ENCODE measurements around the gene RPGR.

RPGR gene

GRCh38 chrX:38327007-38327774 is at the start of gene RPGR:
TSS of gene RPGR (minus strand) at chrX:38327509. CDS start at chrX:38327367, 142 bp downstream.
- DNase-seq: peak; percentile 67 to 81

GRCh38 chrX:38376747-38377146 is 49.4 kb upstream of the RPGR start:
- no peak for DNase-seq

- DNase-seq: peak; percentile 1
Measured at GRCh38 chrX:38375891-38376290, 48.6 kb upstream of the RPGR start.

- DNase-seq: no peak
Measured at GRCh38 chrX:38374431-38374830, 47.1 kb upstream of the RPGR start.

DNA sequence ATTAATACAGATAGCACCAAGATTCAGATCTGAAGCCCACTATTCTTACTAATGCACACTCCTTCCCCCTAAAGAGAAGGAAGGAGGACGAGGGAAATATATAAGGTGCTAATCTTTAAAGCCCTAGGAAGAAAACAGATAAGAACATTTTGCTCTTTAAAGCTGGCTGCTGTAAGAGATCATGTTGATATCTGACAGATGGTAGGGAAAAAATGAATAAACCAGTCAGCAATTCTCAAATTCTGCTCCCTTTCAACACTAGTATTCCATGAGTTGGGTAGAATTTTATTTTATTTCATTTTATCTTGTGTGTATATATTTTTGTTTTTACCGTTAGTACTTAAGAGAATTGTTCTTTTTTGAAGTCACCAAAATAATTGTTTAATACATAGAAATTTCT is 44.3 kb upstream of the RPGR start:
- no peak for DNase-seq

DNA sequence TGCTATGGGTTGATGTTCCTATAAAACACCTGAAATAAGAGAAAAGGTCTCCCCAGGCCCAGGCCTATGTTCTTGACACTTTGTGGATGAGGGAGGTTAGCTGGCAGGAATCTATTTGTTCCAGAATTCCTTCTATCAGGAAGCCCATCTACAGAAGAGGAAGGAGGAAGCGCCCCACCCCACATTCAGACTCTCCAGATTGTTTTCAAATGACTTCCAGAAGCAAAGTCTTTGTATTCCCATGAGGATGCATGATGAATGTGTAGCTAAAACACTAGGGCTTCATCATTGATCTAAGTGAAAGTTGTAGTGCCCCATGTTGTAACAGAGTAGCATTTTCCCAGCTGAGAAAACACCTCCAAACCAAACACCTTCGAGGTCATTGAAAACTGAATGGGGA is 41.5 kb upstream of the RPGR start:
- DNase-seq: no peak

DNA sequence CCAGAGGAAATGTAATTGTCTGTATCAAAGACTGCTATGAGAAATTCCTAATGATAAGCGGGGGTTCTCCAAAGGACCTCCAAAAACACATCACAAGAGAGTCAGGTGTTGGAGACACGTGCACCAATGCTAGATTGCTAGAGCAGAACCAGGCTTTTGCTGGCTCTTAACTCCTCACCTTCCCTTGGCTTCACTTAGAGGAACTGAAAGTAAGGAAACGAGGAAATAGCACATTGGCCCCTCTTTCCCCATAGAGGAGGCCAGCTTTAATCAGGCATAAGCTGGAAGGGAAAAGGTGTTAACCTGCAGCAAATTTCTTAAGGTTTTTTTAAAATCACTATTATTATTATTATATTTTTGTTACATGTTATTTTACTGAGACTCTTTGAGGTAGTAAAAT is 38.6 kb upstream of the RPGR start:
- DNase-seq: no peak

DNA sequence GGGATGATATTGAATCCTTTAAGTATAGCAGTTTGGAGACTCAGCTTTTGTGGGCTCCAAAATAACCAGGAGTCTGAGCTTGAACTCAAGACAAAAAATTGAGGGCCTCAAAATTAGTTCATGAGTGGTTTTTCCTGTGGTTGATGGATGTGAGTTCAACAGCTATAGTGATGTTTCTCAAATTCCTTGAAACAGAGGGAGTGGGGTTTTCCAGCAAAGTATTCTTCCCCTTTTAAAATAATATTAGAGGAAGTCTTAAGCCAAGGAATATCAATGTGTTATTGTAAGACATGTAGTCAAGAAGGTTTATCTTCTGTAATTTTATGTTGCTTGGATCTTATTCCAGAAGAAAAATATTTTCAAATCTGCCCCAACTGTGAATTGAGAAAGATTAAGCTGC is 35.7 kb upstream of the RPGR start:
- DNase-seq: no peak

DNA sequence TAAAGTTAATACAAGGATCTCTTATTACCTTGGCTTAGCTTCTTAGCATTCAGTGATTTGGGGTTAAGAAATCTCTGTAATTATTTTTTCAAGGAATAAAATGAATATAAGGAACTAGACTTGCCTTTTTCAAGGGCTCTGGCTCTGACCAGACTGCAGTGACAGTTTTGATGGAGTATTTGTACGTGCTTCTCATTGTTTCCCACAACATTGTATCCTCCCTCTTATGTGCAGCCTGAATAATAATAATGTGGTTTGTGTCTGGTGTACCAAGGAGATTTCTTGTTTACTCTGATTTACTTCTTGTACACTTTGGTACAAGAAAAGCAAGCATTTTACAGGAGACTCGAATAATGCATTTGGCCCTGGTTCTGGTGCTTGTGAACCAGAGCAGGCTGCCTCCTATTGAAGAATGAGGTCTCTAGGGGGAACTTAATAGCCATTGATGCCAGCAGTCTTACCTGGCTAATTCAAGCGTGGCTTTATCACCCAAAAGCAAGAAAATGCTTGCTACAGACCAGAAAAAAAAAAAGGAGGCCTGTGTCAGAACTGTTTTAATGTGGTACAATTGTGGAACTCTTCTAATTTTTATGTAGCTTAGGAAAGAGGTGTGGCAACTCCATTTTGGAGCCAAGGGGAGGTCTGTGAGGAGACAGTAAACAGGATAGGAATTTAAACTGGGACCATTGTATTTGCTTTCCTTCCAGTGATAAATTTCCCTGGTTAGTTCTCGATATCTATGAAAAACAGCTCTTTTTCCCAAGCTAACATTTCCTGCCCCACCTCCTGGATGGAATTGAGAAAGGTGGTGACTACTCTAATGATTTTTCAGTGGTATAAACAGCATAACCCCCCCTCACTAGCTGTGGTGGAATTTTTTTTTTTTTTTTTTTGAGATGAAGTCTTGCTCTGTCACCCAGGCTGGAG is 30.7 kb upstream of the RPGR start:
- DNase-seq: no peak

GRCh38 chrX:38356401-38356800 is 29.1 kb upstream of the RPGR start:
- DNase-seq: no peak

DNA sequence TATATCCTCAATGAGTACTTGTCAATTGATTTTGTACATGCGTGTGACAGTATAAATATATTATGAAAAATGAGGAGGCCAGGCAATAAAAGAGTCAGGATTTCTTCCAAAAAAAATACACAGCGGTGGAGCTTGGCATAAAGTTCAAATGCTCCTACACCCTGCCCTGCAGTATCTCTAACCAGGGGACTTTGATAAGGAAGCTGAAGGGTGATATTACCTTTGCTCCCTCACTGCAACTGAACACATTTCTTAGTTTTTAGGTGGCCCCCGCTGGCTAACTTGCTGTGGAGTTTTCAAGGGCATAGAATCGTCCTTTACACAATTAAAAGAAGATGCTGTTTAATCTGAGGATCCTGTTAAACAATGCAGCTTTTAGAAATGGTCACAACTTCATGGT is 25.1 kb upstream of the RPGR start, which contains the start of gene OTC:
Gene OTC (plus strand): TSS at position 243 of the 400 bp plus-strand sequence. CDS start 93 bp downstream, at position 336.
- DNase-seq: no peak

DNA sequence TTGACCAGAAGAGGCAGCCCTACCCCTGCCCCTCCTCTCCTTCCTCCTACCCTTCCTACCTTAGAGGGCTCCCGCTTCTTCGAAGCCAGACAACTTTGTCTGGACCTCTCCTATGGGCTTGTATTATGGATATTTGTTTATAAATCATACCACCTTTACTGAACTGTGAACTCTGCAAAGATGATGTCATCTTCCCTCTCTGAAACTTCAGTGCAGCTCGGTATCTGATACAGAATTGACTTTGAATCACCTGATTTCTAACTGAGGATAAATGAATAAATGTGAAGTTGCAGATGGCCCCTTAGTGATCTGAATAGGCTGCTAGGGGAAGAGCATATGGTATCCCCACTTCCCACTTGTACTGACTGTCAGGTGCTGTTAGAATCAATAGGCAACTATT is 24.0 kb upstream of the RPGR start:
- no peak for DNase-seq

DNA sequence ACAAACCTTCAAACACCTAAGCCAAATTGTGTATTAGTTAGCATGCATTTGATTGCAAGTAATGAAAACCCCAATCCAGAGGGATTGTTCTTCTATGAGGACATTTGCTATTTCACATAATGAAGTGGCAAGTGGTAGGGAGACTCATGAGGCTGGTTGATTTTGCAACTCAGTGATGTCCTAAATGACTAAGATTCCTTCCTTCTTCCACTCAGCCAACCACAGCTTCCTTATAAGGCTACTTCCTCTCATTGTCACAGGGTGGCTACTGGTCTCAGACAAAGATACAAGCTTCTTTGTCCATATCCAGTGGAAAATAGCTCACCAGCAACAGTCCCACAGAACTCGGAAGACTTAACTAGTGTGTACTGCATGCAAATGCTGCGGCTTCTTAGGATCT is 19.8 kb upstream of the RPGR start:
- no peak for DNase-seq

DNA sequence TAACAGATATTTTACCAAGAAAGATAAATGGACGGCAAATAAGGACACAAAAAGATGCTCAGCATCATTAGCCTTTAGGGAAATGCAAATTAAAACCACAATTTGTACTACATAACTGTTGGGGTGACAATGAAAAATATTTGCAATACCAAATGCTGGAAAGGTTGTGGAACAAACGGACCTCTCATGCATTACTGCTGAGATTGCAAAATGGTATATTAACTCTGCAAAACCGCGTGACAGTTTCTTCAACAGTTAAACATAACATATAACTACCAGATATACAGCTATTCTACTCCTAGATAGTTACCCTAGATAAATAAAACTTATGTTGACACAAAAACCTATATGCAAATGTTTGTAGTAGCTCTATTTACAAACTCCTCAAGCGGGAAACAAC is 18.8 kb upstream of the RPGR start:
- DNase-seq: no peak

DNA sequence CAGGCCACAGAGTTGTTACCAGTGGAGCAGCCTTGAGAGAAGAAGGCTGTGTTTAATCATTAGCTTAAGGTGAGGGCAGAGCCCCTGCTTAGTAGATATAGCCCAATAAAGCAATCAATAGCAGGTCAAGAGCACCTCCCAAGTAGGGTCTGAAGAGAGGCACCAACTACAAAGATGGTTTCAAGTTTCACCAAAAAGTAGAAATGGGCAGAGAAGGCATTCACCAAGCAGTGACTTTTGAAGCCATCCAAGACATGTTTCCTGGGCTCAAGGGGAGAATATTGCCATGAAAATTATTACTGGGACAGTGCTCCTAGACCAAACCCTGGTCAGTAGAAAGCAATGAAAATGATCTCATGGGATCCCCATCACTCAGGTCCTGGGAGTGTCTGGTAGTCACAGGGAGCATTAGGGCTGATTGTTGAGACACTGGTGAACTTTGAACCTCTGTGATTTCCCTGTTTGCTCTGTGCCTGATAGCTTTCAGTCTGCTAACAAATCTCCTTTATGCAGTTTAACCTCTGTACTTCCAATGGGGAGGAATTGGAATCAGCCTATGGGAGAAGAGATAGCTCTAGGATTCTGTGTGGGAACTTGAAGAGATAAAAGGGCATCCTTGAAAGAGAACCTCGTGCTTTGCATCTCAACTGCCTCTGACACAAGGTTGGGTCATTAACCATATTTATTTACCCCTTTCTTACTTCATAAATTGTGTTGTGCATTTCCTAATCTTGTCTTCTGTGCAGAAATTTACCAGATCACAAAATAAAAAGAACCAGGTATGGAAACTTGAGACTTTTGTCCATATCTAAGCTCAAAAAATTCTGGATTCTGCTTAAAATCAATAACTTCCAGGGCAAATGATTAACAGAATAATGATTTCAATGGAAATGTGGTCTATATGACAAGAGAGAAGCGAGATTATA is 15.8 kb upstream of the RPGR start:
- DNase-seq: no peak

GRCh38 chrX:38341442-38341841 is 14.1 kb upstream of the RPGR start:
- no peak for DNase-seq

DNA sequence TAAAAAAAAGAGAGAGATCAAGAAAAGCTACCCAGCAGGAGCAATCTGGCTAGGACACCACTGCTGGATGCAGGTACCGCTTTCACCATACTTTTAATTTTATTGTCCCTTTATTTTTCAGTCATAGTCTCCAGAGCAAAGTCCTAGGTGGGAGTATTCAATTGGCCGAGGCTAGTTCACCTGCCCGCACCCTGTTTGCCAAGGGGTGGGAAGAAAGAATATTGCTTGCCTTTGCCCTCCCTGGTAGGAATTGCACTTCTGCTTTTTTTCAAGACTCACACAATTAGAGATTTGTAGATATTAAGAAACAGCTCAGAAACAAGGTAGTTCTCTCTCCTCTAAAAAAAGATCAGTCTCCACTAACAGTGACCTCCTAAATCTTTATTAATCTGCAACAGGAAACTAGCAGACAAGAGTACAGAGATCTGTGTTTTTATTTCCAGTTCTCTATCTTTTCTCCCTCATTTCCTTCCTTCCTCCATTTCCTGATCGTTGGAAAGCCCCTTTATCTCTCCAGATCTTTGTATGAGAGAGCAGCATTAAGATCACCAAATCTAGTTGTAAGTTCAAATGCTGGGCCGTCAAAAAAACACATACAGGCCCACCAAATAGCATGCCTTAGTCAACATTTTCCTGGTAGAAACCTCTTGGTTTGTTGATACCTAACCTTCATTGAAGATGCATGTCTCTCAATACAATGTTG is 9.4 kb upstream of the RPGR start:
- no peak for DNase-seq

GRCh38 chrX:38335382-38335781 is 8.1 kb upstream of the RPGR start:
- DNase-seq: no peak

DNA sequence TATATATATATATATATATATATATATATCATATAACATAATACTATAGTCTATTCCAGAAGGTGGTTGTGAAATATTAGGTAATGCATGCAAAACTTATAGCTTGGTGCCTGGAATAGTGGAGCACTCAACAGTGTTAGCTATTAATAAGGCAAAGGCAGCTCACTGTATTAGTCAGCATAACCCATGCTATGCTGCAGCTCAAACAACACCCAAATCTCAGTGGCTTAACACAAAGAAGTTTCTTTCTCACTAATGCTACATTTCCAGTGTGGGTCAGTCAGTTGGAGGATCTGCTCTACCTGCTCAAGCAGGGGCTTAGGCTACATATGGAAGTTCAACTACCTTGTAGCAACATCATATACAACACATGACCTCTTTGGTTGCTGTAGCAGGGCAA is 5.2 kb upstream of the RPGR start:
- no peak for DNase-seq

DNA sequence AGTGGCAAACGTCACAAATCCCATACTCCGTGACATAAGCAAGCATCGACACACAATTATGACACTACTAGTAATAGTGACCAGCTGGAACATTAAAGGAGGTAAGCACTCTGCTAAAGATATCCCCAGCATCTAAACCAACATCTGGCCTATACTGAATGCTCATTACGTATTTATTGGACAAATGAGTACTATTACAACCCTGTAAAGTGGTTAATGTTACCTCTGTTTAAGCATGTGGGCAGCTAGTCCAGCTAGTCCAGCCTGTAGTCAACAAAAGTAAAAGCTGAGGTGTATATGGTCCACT is 419 bp upstream of the RPGR start:
- DNase-seq: no peak

DNA sequence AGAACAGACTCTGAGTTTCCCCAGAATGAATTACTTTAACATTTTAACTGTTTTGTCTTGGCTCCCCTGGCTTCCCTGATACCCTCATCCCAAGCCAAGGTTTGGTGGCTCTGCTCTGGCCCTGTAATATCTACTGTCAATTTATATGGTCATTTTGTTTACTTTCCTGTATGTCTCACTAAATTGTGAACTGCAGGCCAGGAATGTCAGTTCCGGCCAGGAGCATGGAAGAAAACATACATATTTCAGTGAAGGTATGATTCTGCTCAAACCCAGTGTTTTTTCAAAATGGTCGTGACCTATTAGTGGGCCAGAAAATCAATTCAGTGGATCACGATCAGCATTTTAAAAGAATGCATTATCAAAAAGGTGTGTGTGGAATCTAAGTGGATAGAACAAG is 1.2 kb downstream of the RPGR start:
- DNase-seq: no peak

DNA sequence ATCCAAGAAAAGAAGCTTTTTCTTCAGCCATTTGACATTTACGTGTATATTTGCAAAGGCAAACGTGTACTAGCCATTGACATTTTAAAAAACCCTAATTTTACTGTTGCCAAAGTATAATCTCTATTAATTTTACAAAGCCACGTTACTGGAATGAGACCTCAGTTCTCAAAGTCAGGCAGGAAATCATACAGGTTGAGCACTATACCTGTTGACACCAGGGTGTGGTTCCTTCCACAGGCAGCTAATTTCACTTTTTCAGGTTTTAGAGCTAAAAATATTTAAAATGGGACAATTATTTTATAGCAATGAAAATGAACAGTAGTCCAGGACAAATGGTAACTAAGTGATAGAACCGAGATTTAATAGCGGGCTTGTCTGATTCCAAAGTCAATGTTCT is 6.5 kb downstream of the RPGR start:
- no peak for DNase-seq

- DNase-seq: no peak
Measured at GRCh38 chrX:38318606-38319005, 8.7 kb downstream of the RPGR start.

Data from SHP77 (cell line).